ENCODE results near the gene IQSEC1.

DNA sequence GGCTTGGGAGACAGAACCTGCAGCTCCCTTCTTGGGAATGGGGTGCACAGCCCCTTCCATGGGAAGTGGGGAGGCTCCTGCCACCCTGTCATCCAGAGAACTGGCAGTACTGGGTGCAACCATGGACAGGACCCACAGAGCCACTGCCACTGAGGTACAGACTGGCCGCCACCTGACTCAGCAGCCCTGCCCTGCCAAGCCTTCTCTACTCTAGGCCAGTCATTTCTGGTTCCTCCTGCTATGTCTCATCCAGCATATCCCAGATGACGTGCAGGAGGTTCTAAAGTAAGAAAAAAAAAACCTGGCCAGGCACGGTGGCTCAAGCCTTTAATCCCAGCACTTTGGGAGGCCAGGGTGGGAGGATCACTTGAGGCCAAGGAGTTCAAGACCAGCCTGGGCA is 155.0 kb downstream of the IQSEC1 start:
- TF ChIP-seq, protein P1, sequence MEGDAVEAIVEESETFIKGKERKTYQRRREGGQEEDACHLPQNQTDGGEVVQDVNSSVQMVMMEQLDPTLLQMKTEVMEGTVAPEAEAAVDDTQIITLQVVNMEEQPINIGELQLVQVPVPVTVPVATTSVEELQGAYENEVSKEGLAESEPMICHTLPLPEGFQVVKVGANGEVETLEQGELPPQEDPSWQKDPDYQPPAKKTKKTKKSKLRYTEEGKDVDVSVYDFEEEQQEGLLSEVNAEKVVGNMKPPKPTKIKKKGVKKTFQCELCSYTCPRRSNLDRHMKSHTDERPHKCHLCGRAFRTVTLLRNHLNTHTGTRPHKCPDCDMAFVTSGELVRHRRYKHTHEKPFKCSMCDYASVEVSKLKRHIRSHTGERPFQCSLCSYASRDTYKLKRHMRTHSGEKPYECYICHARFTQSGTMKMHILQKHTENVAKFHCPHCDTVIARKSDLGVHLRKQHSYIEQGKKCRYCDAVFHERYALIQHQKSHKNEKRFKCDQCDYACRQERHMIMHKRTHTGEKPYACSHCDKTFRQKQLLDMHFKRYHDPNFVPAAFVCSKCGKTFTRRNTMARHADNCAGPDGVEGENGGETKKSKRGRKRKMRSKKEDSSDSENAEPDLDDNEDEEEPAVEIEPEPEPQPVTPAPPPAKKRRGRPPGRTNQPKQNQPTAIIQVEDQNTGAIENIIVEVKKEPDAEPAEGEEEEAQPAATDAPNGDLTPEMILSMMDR (IDR thresholded peaks at IDR 0.05) = no peak
- TF ChIP-seq POLR2A (IDR thresholded peaks at IDR 0.05) (no peak), POLR2AphosphoS5 (IDR thresholded peaks at IDR 0.05) (no peak)

Measured in breast epithelium (tissue), 3 donors.